HepG2 (cell line): ENCODE data around the gene SIRPA. TPM values are rescaled to one million over a fixed set of nuclear protein-coding genes. Genes with fewer than 3 reads are reported as not detected.

Experiments used
- ATAC-seq: fragments of 200-7000 bp; cut with Tn5 transposase; 3 replicates; pipeline ENCODE4 v1.9.1; 2020; ENCODE audit warnings: mild to moderate bottlenecking, moderate library complexity
- BruUV-seq: library from RNA; stranded (reverse); fragments of 400-500 nt; replicated peaks from 2 replicates; lab custom pipeline; 2021; lab: Mats Ljungman, UMichigan
- CTCF ChIA-PET: fragments of 300-600 bp; formaldehyde crosslinking; extraction: SDS; loops from one replicate; lab custom pipeline; 2021; ENCODE audit warnings: low total read pairs, inconsistent platforms, low intra/inter-chr PET ratio; lab: Yijun Ruan, JAX
- POLR2A ChIA-PET: fragments of 350-600 bp; sonication (Branson Sonifier 250); formaldehyde crosslinking; loops from one replicate; lab custom pipeline; 2020; ENCODE audit warnings: antibody characterized with exemption, inconsistent platforms; lab: Yijun Ruan, JAX
- DNase-seq: peaks from one replicate; pipeline ENCODE4 v3.0.0-alpha.2; 2015; ENCODE audit warnings: low spot score
- FAIRE-seq: peaks from 3 replicates; lab custom pipeline; 2011; peaks lifted over from hg19 to GRCh38; lab: Jason Lieb, UNC
- H2AFZ ChIP-seq: one replicate; pipeline ENCODE4 v1.6.1; 2011; ENCODE audit warnings: low read length, inconsistent platforms
- H3K27ac ChIP-seq: fragments of 300-600 bp; 3 replicates; pipeline ENCODE4 v1.8.0; 2011; ENCODE audit warnings: mixed run types, mild to moderate bottlenecking, mixed read lengths, low read length, inconsistent platforms; ENCODE audit not compliant: insufficient read depth; ENCODE audit errors: extremely low read length
- H3K27me3 ChIP-seq, 2 experiments: fragments of 200-600 bp in 1 of 2; 2 replicates in 1 of 2; 3 replicates in 1 of 2; pipeline versions ENCODE4 v1.6.0 to v1.8.0; 2011; ENCODE audit warnings: low read length in 2 of 2, mild to moderate bottlenecking in 2 of 2, moderate library complexity in 2 of 2, inconsistent platforms in 1 of 2; ENCODE audit not compliant: insufficient read depth in 2 of 2, control insufficient read depth in 1 of 2
- H3K36me3 ChIP-seq, 2 experiments: fragments of 200-600 bp in 1 of 2; replicated peaks in 1 of 2; 2 replicates in 1 of 2; 3 replicates in 1 of 2; pipeline versions ENCODE4 v1.5.1 to v1.8.0; 2011; ENCODE audit warnings: low read length in 2 of 2, inconsistent platforms in 1 of 2; ENCODE audit not compliant: insufficient read depth in 2 of 2, control insufficient read depth in 1 of 2
- H3K4me1 ChIP-seq: 2 replicates; pipeline ENCODE4 v1.5.1; 2012; ENCODE audit warnings: low read length, inconsistent platforms; ENCODE audit not compliant: insufficient read depth
- H3K4me2 ChIP-seq: 2 replicates; pipeline ENCODE4 v1.6.0; 2011; ENCODE audit warnings: low read depth, low read length, inconsistent platforms
- H3K4me3 ChIP-seq, 3 experiments: fragments of 200-600 bp in 1 of 3; sonication (generic), shearing (Covaris generic) in 1 of 3; replicated peaks in 1 of 3; 2 replicates each; pipeline ENCODE4 v1.5.1; 2011 to 2016; ENCODE audit warnings: low read length in 3 of 3, inconsistent platforms in 2 of 3, low read depth in 2 of 3, mild to moderate bottlenecking in 2 of 3, control low read depth in 1 of 3, mixed read lengths in 1 of 3; ENCODE audit not compliant: insufficient read depth in 1 of 3
- H3K79me2 ChIP-seq: one replicate; pipeline ENCODE4 v1.6.1; 2011; ENCODE audit warnings: low read length, inconsistent platforms; ENCODE audit not compliant: insufficient read depth
- H3K9ac ChIP-seq: 2 replicates; pipeline ENCODE4 v1.6.0; 2011; ENCODE audit warnings: mild to moderate bottlenecking, low read depth, low read length, inconsistent platforms; ENCODE audit not compliant: insufficient read depth
- H3K9me3 ChIP-seq: 2 replicates; pipeline ENCODE4 v1.5.1; 2012; ENCODE audit warnings: mild to moderate bottlenecking, low read length
- H4K20me1 ChIP-seq: 2 replicates; pipeline ENCODE4 v1.6.0; 2011; ENCODE audit warnings: inconsistent platforms, mild to moderate bottlenecking, low read length, moderate library complexity; ENCODE audit not compliant: insufficient read depth
- ATF7 ChIP-seq, 2 experiments: fragments of 450-650 bp in 1 of 2; sonication (generic) in 1 of 2; formaldehyde crosslinking in 1 of 2; IDR thresholded peaks; 2 replicates each; pipeline versions ENCODE4 v1.4.0 to v1.6.1; 2016 to 2020; ENCODE audit warnings: antibody characterized with exemption in 1 of 2, mild to moderate bottlenecking in 1 of 2, missing genetic modification reagents in 1 of 2
- CSRNP1 ChIP-seq: sonication (generic); formaldehyde crosslinking; IDR thresholded peaks from 2 replicates; pipeline ENCODE4 v1.8.1; 2023; ENCODE audit warnings: mild to moderate bottlenecking, missing genetic modification reagents
- MAX ChIP-seq: IDR thresholded peaks from 2 replicates; pipeline ENCODE4 v1.6.1; 2012; ENCODE audit warnings: inconsistent platforms
- MTA3 ChIP-seq: sonication (generic); formaldehyde crosslinking; IDR thresholded peaks from 2 replicates; pipeline ENCODE4 v1.4.0; 2020; ENCODE audit warnings: missing genetic modification reagents
- MXD4 ChIP-seq: IDR thresholded peaks from 2 replicates; pipeline ENCODE4 v1.6.1; 2016; ENCODE audit warnings: mild to moderate bottlenecking, missing biosample characterization, missing genetic modification reagents
- RBFOX2 ChIP-seq: fragments of 200-400 bp; formaldehyde crosslinking; IDR thresholded peaks from 2 replicates; pipeline ENCODE4 v1.6.1; 2017; ENCODE audit warnings: low read depth, mild to moderate bottlenecking, low read length
- SETDB1 ChIP-seq: sonication (generic); formaldehyde crosslinking; IDR thresholded peaks from 2 replicates; pipeline ENCODE4 v1.5.1; 2020; ENCODE audit warnings: missing genetic modification reagents, mild to moderate bottlenecking, borderline replicate concordance
- SNRNP70 ChIP-seq: fragments of 200-400 bp; formaldehyde crosslinking; IDR thresholded peaks from 2 replicates; pipeline ENCODE4 v1.6.1; 2017; ENCODE audit warnings: mild to moderate bottlenecking, low read depth, low read length, moderate library complexity
- TEAD3 ChIP-seq: optimal IDR thresholded peaks from 2 replicates; pipeline ENCODE3; 2016; ENCODE audit warnings: borderline replicate concordance
- ZNF24 ChIP-seq: fragments of 450-650 bp; IDR thresholded peaks from 2 replicates; pipeline ENCODE4 v1.6.1; 2017; ENCODE audit warnings: antibody characterized with exemption, mild to moderate bottlenecking
- ZNF44 ChIP-seq: sonication (generic); formaldehyde crosslinking; IDR thresholded peaks from 2 replicates; pipeline ENCODE4 v1.5.1; 2020; ENCODE audit warnings: mild to moderate bottlenecking, missing genetic modification reagents
- ZNF720 ChIP-seq: sonication (generic); formaldehyde crosslinking; IDR thresholded peaks from 2 replicates; pipeline ENCODE4 v1.4.0; 2020; ENCODE audit warnings: missing genetic modification reagents
- ZNF777 ChIP-seq: sonication (generic); formaldehyde crosslinking; IDR thresholded peaks from 2 replicates; pipeline ENCODE4 v1.4.0; 2020; ENCODE audit warnings: missing genetic modification reagents
- ZNF816 ChIP-seq: sonication (generic); formaldehyde crosslinking; IDR thresholded peaks from 2 replicates; pipeline ENCODE4 v1.8.0; 2022; ENCODE audit warnings: missing genetic modification reagents, mild to moderate bottlenecking, borderline replicate concordance
- WGBS: methylation state at CpG from one replicate; pipeline ENCODE4 v1.1.6; 2017; ENCODE audit warnings: low lambda C conversion rate; 5-methylcytosine and 5-hydroxymethylcytosine counted together
- in situ Hi-C: cut with HindIII; loops from 2 replicates; pipeline ENCODE4 v1.10.0; 2017; ENCODE audit warnings: low pct_unique_long_range_greater_than_20kb; ENCODE audit not compliant: extremely low pct_ligation_motif_present
- intact Hi-C: fragments of 100-400 bp; cut with micrococcal nuclease; formaldehyde crosslinking; loops from one replicate; pipeline ENCODE4 v1.10.0; 2022; ENCODE audit not compliant: unreplicated experiment
- polyA plus RNA-seq, 8 experiments: library from polyadenylated mRNA; depleted of rRNA in 3 of 8; stranded (reverse) in 7 of 8; unstranded in 1 of 8; fragments of >200 nt; fragmentation: Illumina TruSeq in 4 of 8; extraction: Trizol in 4 of 8; gene quantifications; 2 replicates each; pipeline versions ENCODE4 v1.2.1 to v1.2.3, GENCODE V29; 2011 to 2016; ENCODE audit warnings: low read depth in 4 of 8, missing spikeins in 1 of 8, mixed read lengths in 1 of 8; ENCODE audit not compliant: insufficient read depth in 1 of 8
- total RNA-seq, 5 experiments: library from RNA; depleted of rRNA; stranded (reverse); fragments of >200 nt; fragmentation: Illumina TruSeq; extraction: Trizol; gene quantifications; 2 replicates each; pipeline ENCODE4 v1.2.3, GENCODE V29; 2016; ENCODE audit warnings: low read depth in 1 of 5
- TF ChIP-seq, protein P1 (sequence below): IDR thresholded peaks from 2 replicates; pipeline ENCODE4 v1.6.1; 2016; ENCODE audit warnings: missing genetic modification reagents, missing compliant biosample characterization
- TF ChIP-seq, protein P2 (sequence below): sonication (generic); formaldehyde crosslinking; IDR thresholded peaks from 2 replicates; pipeline ENCODE4 v1.9.0; 2021; ENCODE audit warnings: missing genetic modification reagents, mild to moderate bottlenecking, borderline replicate concordance

SIRPA gene
- total and polyA plus RNA-seq, 2 of the 13 experiments (the other 11 are each of a cell fraction or from before 2014, with no cell fraction given): 7.2 to 17.6 TPM

DNA sequence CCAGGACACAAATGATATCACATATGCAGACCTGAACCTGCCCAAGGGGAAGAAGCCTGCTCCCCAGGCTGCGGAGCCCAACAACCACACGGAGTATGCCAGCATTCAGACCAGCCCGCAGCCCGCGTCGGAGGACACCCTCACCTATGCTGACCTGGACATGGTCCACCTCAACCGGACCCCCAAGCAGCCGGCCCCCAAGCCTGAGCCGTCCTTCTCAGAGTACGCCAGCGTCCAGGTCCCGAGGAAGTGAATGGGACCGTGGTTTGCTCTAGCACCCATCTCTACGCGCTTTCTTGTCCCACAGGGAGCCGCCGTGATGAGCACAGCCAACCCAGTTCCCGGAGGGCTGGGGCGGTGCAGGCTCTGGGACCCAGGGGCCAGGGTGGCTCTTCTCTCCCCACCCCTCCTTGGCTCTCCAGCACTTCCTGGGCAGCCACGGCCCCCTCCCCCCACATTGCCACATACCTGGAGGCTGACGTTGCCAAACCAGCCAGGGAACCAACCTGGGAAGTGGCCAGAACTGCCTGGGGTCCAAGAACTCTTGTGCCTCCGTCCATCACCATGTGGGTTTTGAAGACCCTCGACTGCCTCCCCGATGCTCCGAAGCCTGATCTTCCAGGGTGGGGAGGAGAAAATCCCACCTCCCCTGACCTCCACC is 42.2 kb downstream of the SIRPA start:
- H3K4me3 ChIP-seq: no peak overlapping the region
- H2AFZ ChIP-seq: no peak overlapping the region
- no peak for DNase-seq
- CTCF ChIA-PET: no interaction called here
- 90% methylated on average over 25 of the region's 25 CpGs for WGBS
- H3K27me3 ChIP-seq: no peaks in the 10 kb centered on the region
- H3K36me3 ChIP-seq: no peaks in the 10 kb centered on the region; a peak in 1 of 5 replicates
- H3K4me1 ChIP-seq: no peaks in the 10 kb centered on the region
- no peak overlapping the region for H3K4me2 ChIP-seq
- intact Hi-C loops: no loop called here
- TF ChIP-seq ZNF24 (no peak), MTA3 (CRISPR knock-in tag) (no peak), ZNF816 (no peak), SNRNP70 (no peak), ATF7 (IDR thresholded peaks at IDR 0.05) (no peak), ATF7 (CRISPR knock-in tag; IDR thresholded peaks at IDR 0.05) (no peak), ZNF720 (CRISPR knock-in tag) (no peak), RBFOX2 (no peak), MAX (no peak), MXD4 (CRISPR knock-in tag) (no peak), SETDB1 (CRISPR knock-in tag) (no peak), CSRNP1 (CRISPR knock-in tag) (no peak), ZNF777 (no peak), TEAD3 (no peak), ZNF44 (no peak)
- TF ChIP-seq, protein P1, sequence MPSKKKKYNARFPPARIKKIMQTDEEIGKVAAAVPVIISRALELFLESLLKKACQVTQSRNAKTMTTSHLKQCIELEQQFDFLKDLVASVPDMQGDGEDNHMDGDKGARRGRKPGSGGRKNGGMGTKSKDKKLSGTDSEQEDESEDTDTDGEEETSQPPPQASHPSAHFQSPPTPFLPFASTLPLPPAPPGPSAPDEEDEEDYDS (CRISPR knock-in tag): no peak
- TF ChIP-seq, protein P2, sequence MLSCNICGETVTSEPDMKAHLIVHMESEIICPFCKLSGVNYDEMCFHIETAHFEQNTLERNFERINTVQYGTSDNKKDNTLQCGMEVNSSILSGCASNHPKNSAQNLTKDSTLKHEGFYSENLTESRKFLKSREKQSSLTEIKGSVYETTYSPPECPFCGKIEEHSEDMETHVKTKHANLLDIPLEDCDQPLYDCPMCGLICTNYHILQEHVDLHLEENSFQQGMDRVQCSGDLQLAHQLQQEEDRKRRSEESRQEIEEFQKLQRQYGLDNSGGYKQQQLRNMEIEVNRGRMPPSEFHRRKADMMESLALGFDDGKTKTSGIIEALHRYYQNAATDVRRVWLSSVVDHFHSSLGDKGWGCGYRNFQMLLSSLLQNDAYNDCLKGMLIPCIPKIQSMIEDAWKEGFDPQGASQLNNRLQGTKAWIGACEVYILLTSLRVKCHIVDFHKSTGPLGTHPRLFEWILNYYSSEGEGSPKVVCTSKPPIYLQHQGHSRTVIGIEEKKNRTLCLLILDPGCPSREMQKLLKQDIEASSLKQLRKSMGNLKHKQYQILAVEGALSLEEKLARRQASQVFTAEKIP (CRISPR knock-in tag): no peak
- TF ChIP-seq, all 625 proteins: peak for 0
- in situ Hi-C loops: no loop called here
- POLR2A ChIA-PET: no interaction called here
- Histone ChIP-seq H4K20me1 (no peaks in the 10 kb centered on the region), H3K9ac (no peak overlapping the region), H3K9me3 (no peaks in the 10 kb centered on the region), H3K79me2 (no peaks in the 10 kb centered on the region), H3K27ac (no peak overlapping the region)
- ATAC-seq (no peak), FAIRE-seq (no peak)
- no TSS peak for BruUV-seq
